ENCODE results near the gene TSPAN14. TPM values are rescaled to one million over a fixed set of nuclear protein-coding genes. Genes with fewer than 3 reads are reported as not detected.
"Not testable (repeated sequence)": the region's sequence is repeated elsewhere in the genome, so short reads cannot be mapped to it uniquely, and the experiment has no call there.

Gene TSPAN14
- total RNA-seq, 1 experiment from 2014 or later = 116 TPM

DNA sequence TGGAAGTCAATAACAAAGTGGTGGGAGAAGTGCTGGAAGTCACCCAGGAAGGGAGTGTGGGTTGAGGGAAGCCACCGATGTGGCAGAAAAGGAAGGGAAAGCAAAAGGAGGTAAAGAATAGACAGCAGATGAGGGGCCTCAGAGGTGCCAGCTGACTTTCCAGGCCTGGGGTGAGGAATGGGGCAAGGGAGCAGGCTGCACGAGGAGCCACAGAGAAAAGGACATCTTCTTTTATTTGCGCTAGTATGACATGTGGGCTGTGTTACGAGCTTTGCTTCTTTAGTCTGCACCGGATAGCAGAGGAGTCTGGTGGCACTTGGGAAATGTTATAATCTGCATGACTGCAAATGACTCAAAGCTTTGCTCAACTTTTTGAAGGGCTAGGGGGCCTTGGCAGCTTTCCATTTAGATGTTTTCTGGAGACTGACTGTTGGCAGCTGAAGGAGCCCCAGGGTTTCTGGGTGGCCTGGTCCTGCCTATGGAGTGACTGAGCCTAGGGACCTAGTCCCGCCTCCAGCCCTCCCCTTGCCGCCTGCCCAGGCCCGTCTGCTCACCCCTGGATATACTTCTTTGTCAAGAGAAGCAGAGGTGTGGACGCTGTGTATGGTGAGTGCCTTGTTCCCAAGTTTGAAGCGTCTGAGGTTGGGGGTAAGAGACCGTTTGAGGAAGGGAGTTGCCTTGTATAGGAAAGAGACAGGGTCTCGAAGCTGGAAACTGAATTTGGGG lies 40.7 kb upstream of the TSPAN14 start:
- H3K4me1 Mint-ChIP-seq (ENCODE audit: low read depth, unreplicated experiment) = peaks cover 60% of the 10 kb centered on the region
- peaks cover 9% of the 10 kb centered on the region for H3K36me3 Mint-ChIP-seq (ENCODE audit: insufficient read depth, unreplicated experiment)
- no peak for DNase-seq
- no peaks in the 10 kb centered on the region for H3K9me3 Mint-ChIP-seq (ENCODE audit: low read depth, unreplicated experiment)
- H3K27ac Mint-ChIP-seq (ENCODE audit: unreplicated experiment) = no peak overlapping the region
- CTCF ChIA-PET = interaction anchor here (0.8 kb wide), 1 partner anchor 9 kb away, joined by 4 read pairs; no protein-coding TSS in a partner anchor
- no peaks in the 10 kb centered on the region for H3K27me3 Mint-ChIP-seq (ENCODE audit: unreplicated experiment)
- BruUV-seq (replicated peaks) = no TSS peak
- TF ChIP-seq CTCF (IDR thresholded peaks at IDR 0.05; ENCODE audit: unreplicated experiment) = no peak
- intact Hi-C loops (cut with micrococcal nuclease; ENCODE audit: unreplicated experiment) = no loop called here
- H3K4me3 Mint-ChIP-seq (ENCODE audit: low read depth, unreplicated experiment) = no peak overlapping the region

DNA sequence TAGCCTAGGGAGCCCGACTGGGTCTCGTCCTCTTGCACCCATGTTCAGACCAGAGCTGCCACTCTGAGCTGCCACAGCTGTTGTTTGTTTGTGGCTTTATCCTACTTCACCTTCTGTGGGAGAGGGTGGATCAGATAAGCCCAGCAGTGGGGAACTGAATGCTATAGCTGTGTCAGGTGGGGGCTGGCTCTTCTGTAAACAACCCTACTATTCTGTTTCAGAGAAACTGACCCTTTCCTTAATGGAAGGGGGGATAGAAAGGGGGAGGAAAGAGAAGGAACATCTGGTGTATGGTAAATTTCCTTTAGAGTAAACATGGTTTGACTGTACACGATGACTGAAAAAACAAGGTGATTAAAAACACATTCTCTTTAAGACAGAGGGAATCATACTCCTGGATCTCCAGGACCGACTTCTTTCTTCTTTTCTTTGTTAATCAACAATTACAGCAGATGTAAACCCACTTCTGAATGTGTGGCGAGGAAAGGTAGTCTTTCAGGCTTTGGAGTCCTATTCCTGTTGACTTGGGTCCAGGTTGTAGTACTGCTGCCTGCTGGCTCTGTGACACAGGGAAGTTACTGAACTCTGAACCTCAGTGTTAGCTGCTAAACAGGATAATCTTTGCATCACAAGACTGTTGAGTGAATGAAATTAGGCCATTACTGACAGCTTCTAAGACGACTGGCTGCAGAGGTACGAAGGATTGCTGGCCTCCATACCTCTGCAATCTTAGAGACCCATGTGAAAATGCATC lies 39.8 kb upstream of the TSPAN14 start:
- intact Hi-C loops (cut with micrococcal nuclease; ENCODE audit: unreplicated experiment) = no loop called here
- H3K36me3 Mint-ChIP-seq (ENCODE audit: insufficient read depth, unreplicated experiment) = peaks cover under 1% of the 10 kb centered on the region
- no peaks in the 10 kb centered on the region for H3K9me3 Mint-ChIP-seq (ENCODE audit: low read depth, unreplicated experiment)
- no peak overlapping the region for H3K27ac Mint-ChIP-seq (ENCODE audit: unreplicated experiment)
- no peaks in the 10 kb centered on the region for H3K27me3 Mint-ChIP-seq (ENCODE audit: unreplicated experiment)
- H3K4me1 Mint-ChIP-seq (ENCODE audit: low read depth, unreplicated experiment) = peaks cover 54% of the 10 kb centered on the region
- CTCF ChIA-PET = no interaction called here
- DNase-seq = no peak
- no peak overlapping the region for H3K4me3 Mint-ChIP-seq (ENCODE audit: low read depth, unreplicated experiment)
- no TSS peak for BruUV-seq (replicated peaks)
- no peak for TF ChIP-seq CTCF (IDR thresholded peaks at IDR 0.05; ENCODE audit: unreplicated experiment)

DNA sequence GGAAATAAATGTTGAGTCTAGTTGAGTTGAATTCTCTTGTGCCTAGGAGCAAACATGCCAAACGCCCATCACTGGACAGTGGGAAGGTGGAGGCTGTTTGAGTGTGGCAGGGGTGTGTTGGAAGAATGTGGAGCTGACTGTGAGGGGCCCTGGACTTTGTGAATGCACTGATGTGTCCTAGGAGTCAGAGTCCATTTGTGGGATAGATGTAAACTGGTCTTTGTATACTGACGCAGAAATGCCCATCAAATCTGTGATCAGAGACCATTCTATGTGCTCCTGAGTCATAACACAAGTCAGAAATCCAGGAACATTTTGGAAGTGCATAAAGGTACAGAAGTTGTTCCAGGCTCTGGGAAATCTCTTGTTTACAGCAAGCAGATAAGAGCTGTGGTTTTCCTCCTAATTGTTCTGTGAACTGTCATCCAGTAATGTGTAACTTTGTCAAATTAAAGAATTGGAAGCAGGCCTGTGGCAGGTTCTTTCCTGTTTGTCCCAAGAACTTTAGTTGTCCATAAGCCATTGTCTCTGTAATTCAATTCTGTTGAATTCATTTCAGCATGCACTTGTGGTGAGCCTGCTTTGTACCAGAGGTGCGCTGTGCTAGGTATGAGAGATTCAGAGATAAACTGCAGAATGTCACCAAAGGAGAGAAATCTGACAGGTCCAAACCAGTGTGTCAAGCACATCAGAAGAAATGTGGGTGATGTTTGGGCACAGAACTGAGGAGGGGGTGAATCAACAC lies 38.2 kb upstream of the TSPAN14 start:
- CTCF ChIA-PET = no interaction called here
- no TSS peak for BruUV-seq (replicated peaks)
- intact Hi-C loops (cut with micrococcal nuclease; ENCODE audit: unreplicated experiment) = no loop called here
- no peaks in the 10 kb centered on the region for H3K36me3 Mint-ChIP-seq (ENCODE audit: insufficient read depth, unreplicated experiment)
- H3K4me3 Mint-ChIP-seq (ENCODE audit: low read depth, unreplicated experiment) = no peak overlapping the region
- H3K9me3 Mint-ChIP-seq (ENCODE audit: low read depth, unreplicated experiment) = no peaks in the 10 kb centered on the region
- no peak for TF ChIP-seq CTCF (IDR thresholded peaks at IDR 0.05; ENCODE audit: unreplicated experiment)
- DNase-seq = no peak
- no peak overlapping the region for H3K27ac Mint-ChIP-seq (ENCODE audit: unreplicated experiment)
- H3K4me1 Mint-ChIP-seq (ENCODE audit: low read depth, unreplicated experiment) = peaks cover 43% of the 10 kb centered on the region
- no peaks in the 10 kb centered on the region for H3K27me3 Mint-ChIP-seq (ENCODE audit: unreplicated experiment)

DNA sequence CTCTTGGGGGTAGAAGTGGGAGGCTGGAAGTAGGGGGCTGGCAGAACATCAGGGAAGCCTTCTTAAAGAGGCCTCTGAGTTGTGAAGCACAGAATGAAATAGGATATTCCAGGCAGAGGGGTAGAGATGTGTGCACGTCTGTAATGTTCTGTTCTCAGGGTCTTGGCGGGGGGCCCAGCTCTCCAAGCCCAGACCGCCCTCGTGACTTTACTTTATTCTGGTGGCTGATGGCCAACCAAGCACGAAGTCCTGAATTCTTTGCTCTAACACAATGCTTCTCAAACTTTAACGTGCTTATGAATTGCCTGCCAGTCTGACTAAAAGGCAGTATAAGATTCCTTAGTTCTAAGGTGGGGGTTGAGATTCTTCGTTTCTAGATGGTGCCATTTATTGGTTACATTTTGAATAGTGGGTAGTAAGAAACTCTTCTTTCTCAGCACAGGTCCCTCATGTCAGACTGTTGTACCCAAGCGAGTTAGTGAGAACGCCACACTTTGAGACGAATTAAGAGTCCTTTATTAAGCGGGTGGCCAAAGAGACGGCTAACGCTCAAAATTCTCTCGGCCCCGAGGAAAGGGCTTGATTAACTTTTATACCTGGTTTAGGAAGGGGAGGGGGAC lies 37.5 kb upstream of the TSPAN14 start:
- H3K9me3 Mint-ChIP-seq (ENCODE audit: low read depth, unreplicated experiment) = no peaks in the 10 kb centered on the region
- intact Hi-C loops (cut with micrococcal nuclease; ENCODE audit: unreplicated experiment) = no loop called here
- no peak for TF ChIP-seq CTCF (IDR thresholded peaks at IDR 0.05; ENCODE audit: unreplicated experiment)
- no peak overlapping the region for H3K27ac Mint-ChIP-seq (ENCODE audit: unreplicated experiment)
- no peaks in the 10 kb centered on the region for H3K27me3 Mint-ChIP-seq (ENCODE audit: unreplicated experiment)
- no peaks in the 10 kb centered on the region for H3K36me3 Mint-ChIP-seq (ENCODE audit: insufficient read depth, unreplicated experiment)
- BruUV-seq (replicated peaks) = no TSS peak
- peaks cover 39% of the 10 kb centered on the region for H3K4me1 Mint-ChIP-seq (ENCODE audit: low read depth, unreplicated experiment)
- CTCF ChIA-PET = no interaction called here
- DNase-seq = no peak
- H3K4me3 Mint-ChIP-seq (ENCODE audit: low read depth, unreplicated experiment) = no peak overlapping the region

GRCh38 chr10:80417256-80417655 lies 36.9 kb upstream of the TSPAN14 start:
- DNase-seq; H3K27ac Mint-ChIP-seq (ENCODE audit: unreplicated experiment); H3K9me3 Mint-ChIP-seq (ENCODE audit: low read depth, unreplicated experiment); H3K27me3 Mint-ChIP-seq (ENCODE audit: unreplicated experiment); BruUV-seq (replicated peaks); H3K36me3 Mint-ChIP-seq (ENCODE audit: insufficient read depth, unreplicated experiment); H3K4me3 Mint-ChIP-seq (ENCODE audit: low read depth, unreplicated experiment); intact Hi-C loops (cut with micrococcal nuclease; ENCODE audit: unreplicated experiment): not testable (repeated sequence)
- H3K4me1 Mint-ChIP-seq (ENCODE audit: low read depth, unreplicated experiment) = peaks cover 32% of the 10 kb centered on the region
- CTCF ChIA-PET = interaction anchor here (0.7 kb wide), 1 partner anchor 80 kb away, joined by 3 read pairs; no protein-coding TSS in a partner anchor
